Dendritic cell treated with granulocyte-macrophage colony-stimulating factor and Interleukin-4, amounts not matched to agents 40 ng/mL and 50 ng/mL, for 4 days (primary cell): ENCODE data around the gene IQCM.

Experiments used
- H3K27ac Mint-ChIP-seq: one replicate; pipeline ENCODE4 v1.8.0; 2022; ENCODE audit warnings: mild to moderate bottlenecking, mixed read lengths
- H3K27me3 Mint-ChIP-seq: one replicate; pipeline ENCODE4 v1.8.0; 2022; ENCODE audit warnings: mild to moderate bottlenecking, mixed read lengths
- H3K36me3 Mint-ChIP-seq: one replicate; pipeline ENCODE4 v1.8.0; 2022; ENCODE audit warnings: low read depth, mixed read lengths
- H3K4me1 Mint-ChIP-seq: one replicate; pipeline ENCODE4 v1.8.0; 2022; ENCODE audit warnings: low read depth, mixed read lengths
- H3K4me3 Mint-ChIP-seq: one replicate; pipeline ENCODE4 v1.8.0; 2022; ENCODE audit warnings: mild to moderate bottlenecking, moderate library complexity, mixed read lengths
- H3K9me3 Mint-ChIP-seq: one replicate; pipeline ENCODE4 v1.8.0; 2022; ENCODE audit warnings: mixed read lengths
- intact Hi-C: fragments of 100-400 bp; cut with micrococcal nuclease; formaldehyde crosslinking; loops from one replicate; pipeline ENCODE4 v1.15.0; 2022

Gene IQCM

DNA sequence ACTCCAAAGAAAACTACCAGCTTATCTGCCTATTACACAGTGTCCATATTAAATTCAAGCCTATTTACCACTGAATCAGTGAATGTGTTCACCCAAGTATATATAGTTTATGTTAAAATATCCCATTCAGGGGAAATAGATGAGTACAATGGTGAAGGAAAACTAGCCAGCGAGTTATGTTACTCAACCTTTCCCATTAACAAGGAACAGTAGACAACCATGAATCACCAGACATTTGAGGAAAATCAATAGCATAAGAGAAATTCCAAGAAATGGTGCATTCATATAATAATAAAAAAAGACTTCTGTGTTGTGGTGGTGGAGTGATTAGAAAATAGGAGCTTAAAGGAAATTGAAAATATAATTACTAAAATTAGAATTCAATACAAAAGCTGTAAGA is 21.3 kb downstream of the IQCM start:
- no peaks in the 10 kb centered on the region for H3K36me3 Mint-ChIP-seq
- H3K27ac Mint-ChIP-seq, result no peak overlapping the region
- intact Hi-C loops, result no loop called here
- H3K4me3 Mint-ChIP-seq, result no peak overlapping the region
- H3K27me3 Mint-ChIP-seq, result no peaks in the 10 kb centered on the region
- H3K9me3 Mint-ChIP-seq, result peaks cover 18% of the 10 kb centered on the region
- no peaks in the 10 kb centered on the region for H3K4me1 Mint-ChIP-seq

DNA sequence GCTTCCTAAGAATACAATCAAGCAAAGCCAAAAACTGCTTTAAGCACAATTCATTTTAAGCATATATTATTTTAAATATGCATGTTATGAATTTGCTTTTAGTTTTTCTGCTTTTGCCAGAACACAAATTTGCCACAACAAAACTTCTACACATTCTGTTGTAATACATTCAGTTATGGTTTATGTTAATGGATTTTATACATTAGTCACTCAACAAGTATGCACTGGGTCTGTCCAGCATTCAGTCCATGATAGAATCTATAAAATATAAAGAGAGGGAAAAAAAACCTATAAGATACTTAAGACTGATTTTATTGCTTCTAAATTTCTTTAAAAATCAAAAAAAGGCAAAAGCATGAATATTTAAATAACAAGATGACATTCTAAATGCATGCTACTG is 22.2 kb downstream of the IQCM start:
- H3K4me1 Mint-ChIP-seq, result no peaks in the 10 kb centered on the region
- H3K9me3 Mint-ChIP-seq, result peaks cover 18% of the 10 kb centered on the region
- H3K27me3 Mint-ChIP-seq, result no peaks in the 10 kb centered on the region
- H3K36me3 Mint-ChIP-seq, result no peaks in the 10 kb centered on the region
- intact Hi-C loops, result no loop called here
- no peak overlapping the region for H3K27ac Mint-ChIP-seq
- no peak overlapping the region for H3K4me3 Mint-ChIP-seq

DNA sequence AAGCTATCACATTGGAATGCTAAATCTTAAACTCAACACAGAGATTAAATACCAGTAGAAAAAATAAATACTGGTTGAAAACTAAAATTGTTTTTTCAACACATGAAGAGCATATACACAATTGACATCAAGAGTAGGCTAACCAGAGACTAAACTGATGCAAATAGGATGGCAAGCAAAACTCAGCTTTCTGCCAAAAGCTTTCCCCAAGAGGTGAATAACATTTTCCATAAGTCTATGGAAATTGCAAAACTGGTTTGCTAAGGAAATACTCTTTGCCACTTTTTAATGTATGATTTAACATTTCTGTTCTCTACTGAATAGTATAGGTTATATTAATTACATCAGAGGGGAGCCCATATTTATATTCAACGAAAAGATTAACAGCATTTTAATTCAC is 23.8 kb downstream of the IQCM start:
- Mint-ChIP-seq H3K27me3 (no peaks in the 10 kb centered on the region), H3K4me1 (no peaks in the 10 kb centered on the region), H3K4me3 (no peak overlapping the region), H3K27ac (no peak overlapping the region), H3K36me3 (no peaks in the 10 kb centered on the region), H3K9me3 (peaks cover 5% of the 10 kb centered on the region)
- intact Hi-C loops, result no loop called here

DNA sequence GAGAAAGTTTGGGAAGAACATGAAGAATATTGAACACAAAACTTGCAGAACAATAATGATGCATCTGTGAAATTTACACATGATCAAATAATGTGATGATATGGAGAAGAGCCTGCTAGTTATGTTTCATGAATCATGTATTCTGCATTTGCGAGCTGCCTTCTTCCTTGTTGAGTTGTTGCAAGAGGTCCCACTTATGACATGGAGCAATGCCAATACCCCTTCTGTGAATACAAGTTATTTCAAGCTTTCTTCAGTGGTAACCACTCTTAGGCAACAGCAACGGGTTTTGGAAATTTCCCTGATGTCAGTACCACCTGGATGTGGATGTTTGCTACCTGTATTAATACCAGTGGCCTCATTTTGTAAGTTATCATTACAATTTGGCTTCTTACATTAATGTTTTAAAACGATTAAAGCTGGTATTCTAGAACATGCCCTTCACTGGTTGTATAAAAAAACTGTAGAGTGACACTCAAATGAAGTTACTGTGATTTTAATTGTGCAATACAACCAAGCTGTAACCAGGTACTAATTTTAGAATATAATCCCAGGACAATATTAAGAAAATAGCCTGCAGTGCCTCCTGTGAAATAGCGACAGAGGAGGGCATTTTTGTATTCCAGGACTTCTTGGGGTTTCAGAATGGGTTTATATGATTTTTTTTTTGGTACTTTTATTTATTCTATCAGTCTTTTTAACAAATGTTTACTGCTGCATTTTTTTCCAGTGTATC is 25.3 kb downstream of the IQCM start:
- H3K4me3 Mint-ChIP-seq, result no peak overlapping the region
- intact Hi-C loops, result no loop called here
- H3K27ac Mint-ChIP-seq, result no peak overlapping the region
- H3K9me3 Mint-ChIP-seq, result no peaks in the 10 kb centered on the region
- H3K36me3 Mint-ChIP-seq, result no peaks in the 10 kb centered on the region
- H3K27me3 Mint-ChIP-seq, result no peaks in the 10 kb centered on the region
- H3K4me1 Mint-ChIP-seq, result no peaks in the 10 kb centered on the region

DNA sequence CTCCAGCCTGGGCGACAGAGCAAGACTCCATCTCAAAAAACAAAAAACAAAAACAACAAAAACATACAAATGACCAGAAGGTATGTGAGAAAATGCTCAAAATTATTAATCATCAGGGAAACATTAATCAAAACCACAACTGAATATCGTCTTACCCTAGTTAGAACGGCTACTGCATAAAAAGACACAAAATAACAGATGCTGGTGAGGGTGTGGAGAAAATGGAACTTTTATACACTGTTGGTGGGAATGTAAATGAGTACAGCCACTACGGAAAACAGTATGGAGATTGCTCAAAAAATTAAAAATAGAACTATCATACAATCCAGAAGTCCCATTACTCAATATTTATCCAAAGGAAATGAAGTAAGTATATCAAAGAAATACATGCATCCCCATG is 27.3 kb downstream of the IQCM start:
- Mint-ChIP-seq H3K9me3 (peaks cover 11% of the 10 kb centered on the region), H3K36me3 (no peaks in the 10 kb centered on the region), H3K4me1 (no peaks in the 10 kb centered on the region), H3K27ac (no peak overlapping the region), H3K4me3 (no peak overlapping the region), H3K27me3 (no peaks in the 10 kb centered on the region)
- intact Hi-C loops, result no loop called here

DNA sequence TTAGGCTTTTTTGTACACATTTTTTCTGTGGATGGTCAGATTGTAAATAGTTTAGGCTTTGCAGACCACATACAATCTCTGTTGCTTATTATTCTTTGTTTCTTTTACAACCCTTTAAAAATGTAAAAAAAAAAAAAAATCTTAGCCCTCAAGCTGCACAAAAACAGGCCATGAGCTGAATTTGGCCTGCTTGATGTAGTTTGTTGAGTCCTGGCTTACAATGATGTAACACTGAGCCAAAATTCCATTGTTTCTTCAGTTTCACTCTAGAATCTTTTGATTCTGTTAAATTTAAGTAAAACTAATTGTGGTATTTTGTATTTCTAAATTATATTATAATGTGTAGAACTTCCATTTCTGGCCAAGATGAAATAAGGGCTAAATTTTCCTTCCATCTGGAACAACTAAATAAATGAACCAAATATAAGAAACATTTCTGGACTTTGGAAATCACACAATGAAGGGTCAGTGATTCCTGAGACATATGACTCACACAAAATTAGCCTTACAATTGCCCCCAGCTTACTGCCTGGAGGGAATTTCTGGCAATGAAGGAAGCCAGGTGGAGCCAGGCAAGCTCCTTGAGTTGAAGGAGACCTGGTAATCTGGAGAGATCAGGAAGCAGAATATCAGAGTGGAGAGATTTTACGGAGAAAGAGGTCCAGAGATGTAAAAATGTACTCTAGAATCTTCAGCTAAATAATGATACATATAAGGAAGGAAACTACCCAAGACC is 29.8 kb downstream of the IQCM start:
- peaks cover 11% of the 10 kb centered on the region for H3K9me3 Mint-ChIP-seq
- H3K36me3 Mint-ChIP-seq, result no peaks in the 10 kb centered on the region
- no peaks in the 10 kb centered on the region for H3K4me1 Mint-ChIP-seq
- H3K4me3 Mint-ChIP-seq, result no peak overlapping the region
- no peaks in the 10 kb centered on the region for H3K27me3 Mint-ChIP-seq
- intact Hi-C loops, result no loop called here
- no peak overlapping the region for H3K27ac Mint-ChIP-seq

DNA sequence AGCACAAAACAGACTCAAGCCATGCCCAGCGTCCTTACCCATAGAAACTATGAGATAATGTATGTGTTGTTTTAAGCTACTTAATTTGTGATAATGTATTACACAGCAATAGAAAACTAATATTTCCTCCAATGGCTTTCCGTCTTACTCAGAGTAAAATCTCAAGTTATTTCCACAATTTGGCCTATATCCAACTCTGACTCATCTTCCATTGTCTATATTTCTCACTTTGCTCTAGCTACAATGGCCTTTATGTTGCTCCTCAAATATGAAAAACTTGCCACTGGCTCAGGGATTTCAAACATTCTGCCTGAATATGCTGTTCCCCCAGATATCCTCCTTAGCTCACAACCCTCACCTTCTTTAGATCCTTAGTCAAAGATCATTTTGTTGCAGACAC is 31.6 kb downstream of the IQCM start:
- no peak overlapping the region for H3K4me3 Mint-ChIP-seq

DNA sequence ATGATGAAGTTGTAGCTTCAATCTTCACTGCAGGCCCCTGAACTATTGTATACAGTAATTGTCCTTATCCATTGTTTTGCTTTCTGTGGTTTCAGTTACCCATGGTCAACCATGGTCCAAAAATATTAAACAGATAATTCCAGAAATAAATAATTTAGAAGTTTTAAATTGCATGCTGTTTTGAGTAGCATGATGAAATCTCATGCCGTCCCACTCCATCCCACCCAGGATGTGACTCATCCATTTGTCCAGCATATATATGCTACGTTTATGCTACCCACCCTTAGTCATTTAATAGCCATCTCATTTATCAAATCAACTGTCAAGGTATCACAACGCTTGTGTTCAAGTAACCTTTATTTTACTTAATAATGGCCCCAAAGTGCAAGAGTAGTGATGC is 34.5 kb downstream of the IQCM start:
- no peaks in the 10 kb centered on the region for H3K4me1 Mint-ChIP-seq
- peaks cover 11% of the 10 kb centered on the region for H3K9me3 Mint-ChIP-seq
- H3K4me3 Mint-ChIP-seq, result no peak overlapping the region
- no peaks in the 10 kb centered on the region for H3K36me3 Mint-ChIP-seq
- H3K27me3 Mint-ChIP-seq, result no peaks in the 10 kb centered on the region
- intact Hi-C loops, result no loop called here
- H3K27ac Mint-ChIP-seq, result no peak overlapping the region

More for the DNA sequence above, 31.6 kb downstream of the IQCM start:
- Mint-ChIP-seq H3K4me1 (no peaks in the 10 kb centered on the region), H3K27me3 (no peaks in the 10 kb centered on the region), H3K27ac (no peak overlapping the region), H3K9me3 (peaks cover 11% of the 10 kb centered on the region), H3K36me3 (no peaks in the 10 kb centered on the region)
- intact Hi-C loops, result no loop called here

DNA sequence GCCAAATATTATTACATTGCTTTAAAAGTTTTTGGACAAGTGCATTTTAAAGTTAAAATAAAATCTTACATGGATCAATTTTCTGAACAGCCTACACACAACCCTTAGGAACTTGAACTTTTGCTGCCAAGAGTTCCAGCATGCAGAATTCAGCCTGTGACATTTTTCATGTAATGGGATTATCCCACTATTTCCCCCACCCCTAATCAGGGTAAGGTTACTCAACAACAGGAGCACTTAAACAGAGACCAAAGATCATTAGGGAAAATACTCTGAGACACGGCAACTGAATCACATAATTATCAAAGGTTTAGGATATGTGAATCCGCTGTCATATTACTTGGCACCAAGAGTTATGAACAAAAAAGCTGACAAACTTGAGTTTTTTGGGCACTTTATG is 47.2 kb downstream of the IQCM start:
- peaks cover 8% of the 10 kb centered on the region for H3K9me3 Mint-ChIP-seq
- H3K4me1 Mint-ChIP-seq, result no peaks in the 10 kb centered on the region
- H3K4me3 Mint-ChIP-seq, result no peak overlapping the region
- H3K27me3 Mint-ChIP-seq, result no peaks in the 10 kb centered on the region
- no peak overlapping the region for H3K27ac Mint-ChIP-seq
- intact Hi-C loops, result no loop called here
- no peaks in the 10 kb centered on the region for H3K36me3 Mint-ChIP-seq

DNA sequence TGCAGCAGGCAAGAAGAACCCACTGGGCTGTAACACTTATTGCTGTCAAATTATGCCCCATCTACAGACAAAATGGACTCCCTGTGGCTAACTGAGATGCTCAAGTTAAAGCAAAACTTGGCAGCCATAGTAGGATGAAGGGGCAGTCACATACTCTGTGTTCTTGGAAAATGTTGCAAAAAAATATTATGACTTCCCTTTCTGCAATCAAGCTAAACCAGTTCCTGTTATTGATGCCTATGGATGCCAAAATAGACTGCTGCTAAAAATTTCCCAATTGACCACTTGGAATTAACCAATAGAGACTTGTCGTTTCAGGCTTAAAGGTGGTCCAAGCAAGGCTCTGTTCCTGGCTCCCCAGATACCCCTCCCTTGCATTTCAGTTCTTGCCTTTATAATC is 49.5 kb downstream of the IQCM start:
- intact Hi-C loops, result no loop called here

DNA sequence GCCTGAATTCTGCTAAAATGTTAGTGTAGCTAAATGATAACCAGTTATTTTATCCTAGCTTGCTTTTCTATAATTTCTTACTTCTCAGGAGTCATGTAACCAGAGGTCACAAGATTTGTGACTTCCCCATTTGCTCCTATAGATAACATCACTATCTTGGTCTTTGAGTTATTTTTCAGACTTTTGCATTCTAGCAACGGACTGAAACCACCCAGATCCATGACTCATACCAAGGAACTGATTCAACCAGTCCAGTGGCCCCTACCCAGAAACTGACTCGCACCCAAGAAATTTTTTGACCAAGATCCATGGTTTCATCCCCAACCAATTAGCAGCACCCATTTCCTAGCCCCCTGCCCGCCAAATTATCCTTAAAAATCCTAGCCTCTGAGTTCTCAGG is 50.0 kb downstream of the IQCM start:
- intact Hi-C loops, result no loop called here
- no peaks in the 10 kb centered on the region for H3K27me3 Mint-ChIP-seq
- no peaks in the 10 kb centered on the region for H3K4me1 Mint-ChIP-seq
- H3K4me3 Mint-ChIP-seq, result no peak overlapping the region
- H3K36me3 Mint-ChIP-seq, result no peaks in the 10 kb centered on the region
- no peak overlapping the region for H3K27ac Mint-ChIP-seq
- H3K9me3 Mint-ChIP-seq, result peaks cover 8% of the 10 kb centered on the region

More for the DNA sequence above, 49.5 kb downstream of the IQCM start:
- Mint-ChIP-seq H3K27ac (no peak overlapping the region), H3K27me3 (no peaks in the 10 kb centered on the region), H3K9me3 (peaks cover 8% of the 10 kb centered on the region), H3K4me1 (no peaks in the 10 kb centered on the region), H3K4me3 (no peak overlapping the region), H3K36me3 (no peaks in the 10 kb centered on the region)

DNA sequence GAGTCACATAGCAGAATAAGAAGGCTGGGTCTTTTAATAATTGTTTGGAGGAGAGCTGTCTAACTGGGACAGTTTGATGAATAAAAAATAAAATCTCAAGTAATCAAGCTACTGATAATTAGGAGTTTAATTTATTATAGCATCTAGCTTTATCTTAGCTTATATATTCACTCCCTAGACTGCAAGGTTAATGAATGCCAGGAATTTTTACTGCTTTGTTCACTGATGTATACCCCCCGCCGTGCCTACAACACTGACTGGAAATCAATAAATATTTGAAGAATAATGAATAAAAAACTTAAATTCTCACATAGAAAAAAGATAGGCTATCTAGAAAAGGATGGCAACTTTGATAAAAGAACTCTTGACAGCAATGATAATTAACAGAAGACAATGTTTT is 59.7 kb downstream of the IQCM start:
- no peaks in the 10 kb centered on the region for H3K9me3 Mint-ChIP-seq
- intact Hi-C loops, result no loop called here
- no peak overlapping the region for H3K4me3 Mint-ChIP-seq
- H3K4me1 Mint-ChIP-seq, result no peaks in the 10 kb centered on the region
- no peaks in the 10 kb centered on the region for H3K27me3 Mint-ChIP-seq
- H3K36me3 Mint-ChIP-seq, result no peaks in the 10 kb centered on the region
- H3K27ac Mint-ChIP-seq, result no peak overlapping the region

DNA sequence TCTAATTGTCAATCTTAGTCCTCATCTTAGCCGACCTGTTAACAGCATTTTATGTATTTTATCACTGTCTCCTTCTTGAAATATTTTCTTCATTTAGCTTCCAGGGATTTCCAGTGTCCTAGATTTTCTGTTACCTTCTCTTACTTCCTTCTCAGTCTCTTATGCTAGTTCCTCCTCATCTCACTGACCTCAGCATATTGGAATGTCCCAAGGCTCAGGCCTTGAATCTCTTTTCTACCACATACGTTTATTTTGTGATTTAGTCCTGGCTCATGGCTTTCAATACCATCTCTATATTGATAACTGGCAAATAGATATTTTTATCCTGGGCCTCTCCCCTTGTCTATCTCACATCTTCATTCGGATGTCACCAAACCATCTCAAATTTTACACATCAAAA is 61.1 kb downstream of the IQCM start:
- Mint-ChIP-seq H3K27me3 (no peaks in the 10 kb centered on the region), H3K4me3 (no peak overlapping the region)
- intact Hi-C loops, result no loop called here

DNA sequence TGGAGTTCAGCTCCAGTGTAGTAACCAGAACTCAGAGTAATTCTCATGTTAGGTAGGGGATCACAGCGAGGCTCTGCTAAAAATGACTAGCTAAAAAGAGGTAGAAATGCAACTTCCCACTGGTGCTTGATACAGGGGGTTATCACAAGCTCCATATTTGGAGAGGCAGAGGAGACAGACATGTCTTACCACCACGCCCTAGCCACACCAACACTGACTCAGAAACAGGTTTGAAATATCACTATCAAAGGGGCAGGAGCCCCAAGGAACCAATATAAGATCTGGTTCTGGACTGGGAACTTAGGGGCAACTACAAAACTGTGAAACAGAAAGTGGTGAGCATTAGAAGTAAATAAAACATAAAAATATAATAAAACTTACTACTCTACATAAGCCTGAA is 62.9 kb downstream of the IQCM start:
- no peaks in the 10 kb centered on the region for H3K27me3 Mint-ChIP-seq
- H3K27ac Mint-ChIP-seq, result no peak overlapping the region
- H3K4me1 Mint-ChIP-seq, result no peaks in the 10 kb centered on the region
- H3K4me3 Mint-ChIP-seq, result no peak overlapping the region
- intact Hi-C loops, result no loop called here
- H3K36me3 Mint-ChIP-seq, result no peaks in the 10 kb centered on the region
- no peaks in the 10 kb centered on the region for H3K9me3 Mint-ChIP-seq

More for the DNA sequence above, 61.1 kb downstream of the IQCM start:
- no peaks in the 10 kb centered on the region for H3K4me1 Mint-ChIP-seq
- H3K36me3 Mint-ChIP-seq, result no peaks in the 10 kb centered on the region
- H3K9me3 Mint-ChIP-seq, result no peaks in the 10 kb centered on the region
- no peak overlapping the region for H3K27ac Mint-ChIP-seq

DNA sequence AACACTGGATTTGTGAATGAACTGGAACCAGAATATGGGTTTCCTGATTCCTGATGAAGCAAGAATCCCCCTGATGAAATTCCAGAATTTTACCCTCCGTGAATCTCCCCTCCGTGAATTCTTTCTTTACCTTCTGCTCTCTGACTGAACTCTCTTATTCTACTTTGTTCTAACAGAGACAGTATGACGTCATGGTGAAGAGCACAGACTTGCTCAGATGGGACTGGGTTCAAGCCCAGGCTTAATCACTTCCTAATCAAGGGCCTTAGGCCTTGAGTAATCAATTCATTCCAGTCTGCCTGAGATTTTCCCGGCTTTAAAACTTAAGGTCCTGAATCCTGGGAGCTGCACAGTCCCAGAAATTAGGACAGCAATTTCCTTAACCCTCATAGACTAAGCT is 64.5 kb downstream of the IQCM start:
- intact Hi-C loops, result no loop called here
- no peak overlapping the region for H3K27ac Mint-ChIP-seq

More for the DNA sequence above, 64.5 kb downstream of the IQCM start:
- Mint-ChIP-seq H3K27me3 (no peaks in the 10 kb centered on the region), H3K4me1 (no peaks in the 10 kb centered on the region), H3K9me3 (no peaks in the 10 kb centered on the region), H3K4me3 (no peak overlapping the region), H3K36me3 (no peaks in the 10 kb centered on the region)
